ENCODE measurements around the gene TTC32.

DNA sequence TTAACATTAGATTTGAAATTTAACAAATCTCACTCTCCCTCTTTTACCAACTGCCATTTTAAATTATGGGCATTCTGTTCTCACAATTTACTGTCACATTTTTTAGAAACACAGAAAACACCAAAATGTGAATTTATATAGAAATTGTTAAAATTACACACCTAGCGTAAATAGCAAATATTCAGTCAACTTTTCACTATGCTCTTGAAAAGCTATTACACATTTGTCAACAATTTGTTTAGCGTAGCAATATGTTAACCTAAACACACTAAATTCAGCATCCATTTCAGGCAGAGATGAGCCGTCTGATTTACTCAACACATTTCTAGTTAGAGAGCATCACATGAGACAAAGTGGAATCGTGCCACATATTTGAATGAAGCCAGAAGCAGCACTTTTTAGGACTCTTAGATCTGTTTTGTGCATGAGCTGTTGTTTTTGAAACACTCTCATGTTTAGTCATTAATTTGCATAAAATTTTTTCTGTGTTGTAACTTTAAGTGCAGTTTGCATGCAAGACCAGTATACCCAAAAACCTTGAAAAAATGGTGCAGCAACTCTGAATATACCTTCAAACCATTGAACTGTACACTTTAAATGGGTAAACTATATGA is 8.2 kb downstream of the TTC32 start:
- TF ChIP-seq GATA3 (IDR thresholded peaks at IDR 0.05; ENCODE audit: low read depth, low read length) = no peak
- TF ChIP-seq GATA2 (IDR thresholded peaks at IDR 0.05; ENCODE audit: low read depth, low read length) = no peak

Data from SH-SY5Y (cell line).